Stimulated activated CD4-positive, alpha-beta T cell treated with anti-CD3 and anti-CD28 coated beads, Interleukin-4, amount 100 ng/mL, for 1 hour (primary cell): ENCODE results near the gene PHLPP1.
"Not testable (repeated sequence)": the region's sequence is repeated elsewhere in the genome, so short reads cannot be mapped to it uniquely, and the experiment has no call there.

ENCODE experiments used
- DNase-seq: peaks from one replicate; pipeline ENCODE4 v3.0.0-alpha.2; 2020

Gene PHLPP1

GRCh38 chr18:62776024-62776570 is 60.8 kb downstream of the PHLPP1 start:
- DNase-seq: no peak

GRCh38 chr18:62777814-62778213 is 62.5 kb downstream of the PHLPP1 start:
- no peak for DNase-seq

GRCh38 chr18:62778976-62779869 is 63.9 kb downstream of the PHLPP1 start:
- no peak for DNase-seq

DNA sequence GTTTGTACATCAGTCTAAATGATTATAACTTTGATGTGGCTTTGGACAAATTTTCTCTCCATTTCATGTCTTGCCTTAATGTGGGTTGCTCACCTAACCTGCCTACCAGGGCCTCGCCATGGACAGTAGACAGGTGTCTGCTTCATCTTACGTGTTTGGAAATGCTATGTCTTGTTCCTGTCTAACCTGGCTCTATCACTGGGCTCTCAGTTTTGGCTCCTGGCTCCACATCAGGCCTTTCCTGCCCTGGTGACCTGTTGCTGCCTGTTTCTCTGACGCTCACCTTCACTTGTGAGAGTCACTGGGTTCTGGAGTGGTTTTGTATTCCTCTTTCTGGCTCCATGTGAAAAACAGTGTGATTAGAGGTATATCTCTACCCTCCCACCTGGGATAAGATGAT is 65.9 kb downstream of the PHLPP1 start:
- DNase-seq: no peak

DNA sequence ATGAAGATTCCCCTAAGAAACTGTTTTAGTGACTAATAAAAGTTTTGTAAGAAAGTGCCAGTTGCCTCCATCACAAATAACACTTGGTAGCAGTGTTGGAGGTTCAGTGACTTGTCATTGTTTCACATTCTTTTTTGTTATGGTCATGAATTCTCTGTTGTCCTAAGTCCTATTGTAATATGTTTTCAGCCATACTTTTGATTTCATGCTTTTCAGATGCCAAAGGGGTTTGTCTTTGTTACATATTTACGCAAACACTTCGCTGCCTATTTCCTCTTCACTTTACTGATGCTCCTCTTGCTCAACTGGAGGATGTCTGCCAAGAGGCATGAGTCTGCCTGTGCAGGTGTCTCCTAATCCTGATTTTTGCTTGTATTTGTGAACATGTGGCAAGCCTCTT is 66.6 kb downstream of the PHLPP1 start:
- DNase-seq: no peak

- no peak for DNase-seq
Observed at GRCh38 chr18:62784338-62784965, 69.1 kb downstream of the PHLPP1 start.

- DNase-seq: no peak
Observed at GRCh38 chr18:62784966-62785413, 69.6 kb downstream of the PHLPP1 start.

- no peak for DNase-seq
Observed at GRCh38 chr18:62786689-62787088, 71.3 kb downstream of the PHLPP1 start.

- DNase-seq: no peak
Observed at GRCh38 chr18:62788111-62788510, 72.8 kb downstream of the PHLPP1 start.

GRCh38 chr18:62788876-62789275 is 73.5 kb downstream of the PHLPP1 start:
- DNase-seq: no peak

- DNase-seq: no peak
Observed at GRCh38 chr18:62790871-62791772, 75.8 kb downstream of the PHLPP1 start.

DNA sequence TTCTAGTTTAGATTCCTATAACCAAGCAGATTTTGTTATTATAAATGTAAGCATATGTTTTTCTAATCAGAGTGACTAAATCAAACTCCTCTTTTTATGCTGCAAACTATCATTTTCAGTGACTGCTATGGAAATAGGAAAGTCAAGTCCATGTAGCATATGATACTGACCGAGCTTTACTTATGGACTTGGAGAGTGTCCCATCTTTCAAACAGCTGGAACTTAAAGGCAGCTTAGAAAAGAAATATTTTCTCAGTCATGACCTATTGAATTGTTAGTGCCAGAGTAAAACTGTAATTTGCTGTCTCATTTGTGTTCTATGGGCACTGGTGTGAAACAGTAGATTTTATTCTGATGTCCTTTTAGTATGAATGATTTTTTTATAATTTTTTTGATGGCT is 76.7 kb downstream of the PHLPP1 start:
- no peak for DNase-seq

- DNase-seq: no peak
Observed at GRCh38 chr18:62795813-62796212, 80.5 kb downstream of the PHLPP1 start.

GRCh38 chr18:62796216-62796621 is 80.9 kb downstream of the PHLPP1 start:
- no peak for DNase-seq

DNA sequence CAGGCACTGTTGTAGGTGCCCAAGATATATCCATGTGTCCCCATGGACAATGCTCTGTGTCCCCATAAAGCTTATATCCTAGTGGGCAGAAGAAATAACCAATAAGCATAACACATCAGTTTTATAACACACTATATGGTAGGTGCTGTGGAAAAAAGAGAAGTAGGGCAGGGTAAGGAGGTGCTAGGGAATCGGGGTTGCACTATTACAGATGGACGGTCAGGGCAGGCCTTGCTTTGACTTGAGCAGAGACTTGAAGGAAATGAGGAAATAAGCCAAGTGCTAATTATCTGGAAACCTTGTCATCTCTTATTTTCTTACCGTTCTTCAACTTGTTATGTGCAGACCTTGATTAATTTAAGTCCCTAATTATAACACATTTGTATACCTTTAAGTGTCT is 82.0 kb downstream of the PHLPP1 start:
- no peak for DNase-seq

- no peak for DNase-seq
Observed at GRCh38 chr18:62799977-62800376, 84.6 kb downstream of the PHLPP1 start.

DNA sequence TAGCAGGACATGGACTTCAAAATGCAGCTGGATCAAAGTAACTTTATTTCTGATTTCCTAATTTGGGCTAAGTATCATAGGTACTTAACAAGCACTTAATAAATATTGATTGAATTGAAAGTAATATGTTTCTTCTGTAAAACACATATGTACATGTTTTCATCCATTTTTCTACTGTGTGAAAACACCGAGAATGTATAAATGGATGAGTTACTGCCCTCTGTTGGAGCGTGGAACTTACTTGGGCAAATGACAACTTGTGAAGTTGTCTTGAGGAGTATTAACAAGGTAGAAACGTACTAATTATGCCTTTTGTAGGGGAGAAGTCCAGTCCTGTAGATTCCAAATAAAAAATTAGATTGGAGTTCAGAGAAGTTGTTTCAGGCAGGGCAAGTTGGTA is 87.2 kb downstream of the PHLPP1 start:
- no peak for DNase-seq

DNA sequence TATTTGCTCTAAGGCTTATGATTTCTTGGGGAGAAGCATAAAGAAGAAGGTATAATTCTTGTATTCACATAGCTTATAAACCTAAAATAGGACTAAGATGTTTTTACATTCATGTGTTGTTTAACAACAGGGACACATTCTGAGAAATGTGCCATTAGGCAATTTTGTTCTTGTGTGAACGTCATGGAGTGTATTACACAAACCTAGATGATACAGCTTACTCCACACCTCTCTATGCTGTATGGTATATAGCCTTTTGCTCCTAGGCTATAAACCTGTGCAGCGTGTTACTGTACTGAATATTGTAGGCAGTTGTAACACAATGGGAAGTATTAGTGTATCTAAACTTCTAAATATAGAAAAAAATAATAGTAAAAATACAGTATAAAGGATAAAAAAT is 92.1 kb downstream of the PHLPP1 start:
- DNase-seq: no peak

- DNase-seq: no peak
Observed at GRCh38 chr18:62808123-62808522, 92.8 kb downstream of the PHLPP1 start.

GRCh38 chr18:62809445-62809844 is 94.1 kb downstream of the PHLPP1 start:
- not testable (repeated sequence) for DNase-seq

DNA sequence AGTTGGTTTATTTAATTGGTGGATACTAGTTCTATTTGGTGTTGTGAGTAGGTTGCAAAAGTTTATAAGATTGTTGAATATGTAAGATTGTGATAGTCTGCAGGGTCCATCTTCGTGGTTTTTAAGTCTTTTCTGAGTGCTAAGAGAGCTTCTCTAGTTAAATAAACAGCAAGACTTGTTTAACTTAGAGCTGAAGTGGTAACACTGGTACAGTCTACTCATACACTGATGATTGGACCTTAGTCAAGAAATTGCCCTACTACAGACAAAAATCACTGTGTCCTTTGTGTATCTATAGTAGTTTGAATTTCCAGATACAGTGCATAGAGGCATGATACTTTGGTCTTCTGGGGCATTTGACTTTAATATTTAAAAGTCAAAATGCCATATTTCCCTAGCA is 94.6 kb downstream of the PHLPP1 start:
- no peak for DNase-seq

GRCh38 chr18:62810682-62811081 is 95.3 kb downstream of the PHLPP1 start:
- DNase-seq: no peak

- no peak for DNase-seq
Observed at GRCh38 chr18:62811674-62812073, 96.3 kb downstream of the PHLPP1 start.
